ENCODE data around the gene RGS9.

RGS9 gene

DNA sequence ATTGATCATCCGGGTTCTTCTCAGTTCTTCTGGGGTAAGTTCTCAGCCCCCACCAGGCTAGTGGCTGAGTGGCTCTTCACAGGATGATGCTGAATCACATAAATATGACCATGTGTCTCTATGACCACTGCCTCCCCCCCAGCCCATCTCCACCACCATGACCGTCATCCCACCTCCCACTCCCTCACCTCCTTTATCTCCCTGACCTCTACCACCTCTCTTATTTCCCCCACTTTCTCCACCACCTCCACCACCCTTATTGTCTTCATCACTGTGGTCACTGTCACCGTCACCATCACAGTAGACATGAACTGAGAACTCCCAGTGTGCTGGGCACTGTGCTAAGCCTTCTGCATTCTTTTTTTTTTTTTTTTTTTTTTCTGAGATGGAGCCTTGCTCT is 32.5 kb downstream of the RGS9 start:
- TF ChIP-seq, protein P1, sequence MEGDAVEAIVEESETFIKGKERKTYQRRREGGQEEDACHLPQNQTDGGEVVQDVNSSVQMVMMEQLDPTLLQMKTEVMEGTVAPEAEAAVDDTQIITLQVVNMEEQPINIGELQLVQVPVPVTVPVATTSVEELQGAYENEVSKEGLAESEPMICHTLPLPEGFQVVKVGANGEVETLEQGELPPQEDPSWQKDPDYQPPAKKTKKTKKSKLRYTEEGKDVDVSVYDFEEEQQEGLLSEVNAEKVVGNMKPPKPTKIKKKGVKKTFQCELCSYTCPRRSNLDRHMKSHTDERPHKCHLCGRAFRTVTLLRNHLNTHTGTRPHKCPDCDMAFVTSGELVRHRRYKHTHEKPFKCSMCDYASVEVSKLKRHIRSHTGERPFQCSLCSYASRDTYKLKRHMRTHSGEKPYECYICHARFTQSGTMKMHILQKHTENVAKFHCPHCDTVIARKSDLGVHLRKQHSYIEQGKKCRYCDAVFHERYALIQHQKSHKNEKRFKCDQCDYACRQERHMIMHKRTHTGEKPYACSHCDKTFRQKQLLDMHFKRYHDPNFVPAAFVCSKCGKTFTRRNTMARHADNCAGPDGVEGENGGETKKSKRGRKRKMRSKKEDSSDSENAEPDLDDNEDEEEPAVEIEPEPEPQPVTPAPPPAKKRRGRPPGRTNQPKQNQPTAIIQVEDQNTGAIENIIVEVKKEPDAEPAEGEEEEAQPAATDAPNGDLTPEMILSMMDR (IDR thresholded peaks at IDR 0.05): no peak

GRCh38 chr17:65170839-65171238 is 33.7 kb downstream of the RGS9 start:
- TF ChIP-seq, protein P1 (IDR thresholded peaks at IDR 0.05): no peak
- intact Hi-C loops (cut with DNase I; ENCODE audit: low total_unique reads): no loop called here
- Histone ChIP-seq H3K4me3 (no peak overlapping the region), H3K9me3 (no peaks in the 10 kb centered on the region), H3K36me3 (no peaks in the 10 kb centered on the region), H3K4me1 (peaks cover 0 to 6% (median 2%) of the 10 kb centered on the region in 4 donors), H3K27ac (no peak overlapping the region), H3K27me3 (no peaks in the 10 kb centered on the region)
- DNase-seq: no peak

More for the DNA sequence above, 32.5 kb downstream of the RGS9 start:
- no peaks in the 10 kb centered on the region for H3K27me3 ChIP-seq
- H3K36me3 ChIP-seq: no peaks in the 10 kb centered on the region
- peaks cover 0 to 6% (median 2%) of the 10 kb centered on the region in 4 donors for H3K4me1 ChIP-seq
- H3K9me3 ChIP-seq: no peaks in the 10 kb centered on the region
- intact Hi-C loops (cut with DNase I; ENCODE audit: low total_unique reads): no loop called here
- no peak overlapping the region for H3K27ac ChIP-seq
- no peak for DNase-seq
- H3K4me3 ChIP-seq: no peak overlapping the region

- Histone ChIP-seq H3K36me3 (no peaks in the 10 kb centered on the region), H3K4me3 (no peak overlapping the region), H3K27me3 (no peaks in the 10 kb centered on the region), H3K27ac (no peak overlapping the region), H3K4me1 (peaks cover 0 to 6% (median 2%) of the 10 kb centered on the region in 4 donors), H3K9me3 (no peaks in the 10 kb centered on the region)
- TF ChIP-seq, protein P1 (IDR thresholded peaks at IDR 0.05): no peak
- no peak for DNase-seq
- intact Hi-C loops (cut with DNase I; ENCODE audit: low total_unique reads): no loop called here
These were observed 34.6 kb downstream of the RGS9 start for GRCh38 chr17:65171752-65172151.

DNA sequence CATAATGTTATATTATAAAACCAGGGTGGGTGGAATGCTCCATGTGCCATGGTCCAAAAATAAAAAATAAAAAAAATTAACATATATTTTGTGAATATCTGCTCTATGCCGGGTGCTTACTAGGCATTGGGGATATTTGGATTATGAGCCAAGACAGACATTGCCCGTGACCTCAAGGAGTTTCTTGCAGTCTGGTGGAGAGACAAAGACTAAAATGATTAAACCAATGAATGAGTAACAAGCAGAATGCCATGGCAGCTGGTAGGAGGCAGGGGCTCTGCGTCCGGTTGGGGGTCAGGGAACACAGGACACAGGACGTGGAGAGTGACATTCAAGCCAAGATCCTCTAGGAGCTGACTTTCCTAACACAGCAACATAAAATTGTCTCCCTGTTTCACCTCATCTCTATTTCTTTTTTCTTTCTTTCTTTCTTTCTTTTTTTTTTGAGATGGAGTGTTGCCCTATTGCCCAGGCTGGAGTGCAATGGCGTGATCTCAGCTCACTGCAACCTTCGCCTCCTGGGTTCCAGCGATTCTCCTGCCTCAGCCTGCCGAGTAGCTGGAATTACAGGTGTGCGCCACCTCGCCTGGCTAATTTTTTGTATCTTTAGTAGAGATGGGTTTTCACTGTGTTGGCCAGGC is 35.4 kb downstream of the RGS9 start:
- no peaks in the 10 kb centered on the region for H3K9me3 ChIP-seq
- no peaks in the 10 kb centered on the region for H3K27me3 ChIP-seq
- no peak for DNase-seq
- TF ChIP-seq, protein P1 (IDR thresholded peaks at IDR 0.05): no peak
- no peak overlapping the region for H3K4me3 ChIP-seq
- no peaks in the 10 kb centered on the region for H3K36me3 ChIP-seq
- intact Hi-C loops (cut with DNase I; ENCODE audit: low total_unique reads): no loop called here
- H3K4me1 ChIP-seq: peaks cover 0 to 6% (median 2%) of the 10 kb centered on the region in 4 donors
- no peak overlapping the region for H3K27ac ChIP-seq

GRCh38 chr17:65173284-65173793 is 36.2 kb downstream of the RGS9 start:
- intact Hi-C loops (cut with DNase I; ENCODE audit: low total_unique reads): no loop called here
- Histone ChIP-seq H3K4me1 (peaks cover 0 to 6% (median 2%) of the 10 kb centered on the region in 4 donors), H3K9me3 (no peaks in the 10 kb centered on the region), H3K36me3 (no peaks in the 10 kb centered on the region), H3K4me3 (no peak overlapping the region), H3K27me3 (no peaks in the 10 kb centered on the region), H3K27ac (no peak overlapping the region)
- no peak for DNase-seq
- TF ChIP-seq, protein P1 (IDR thresholded peaks at IDR 0.05): no peak
